Endodermal cell (in vitro differentiated cells): Measurements from ENCODE around the gene CTDSP2. TPM values are rescaled to one million over a fixed set of nuclear protein-coding genes. Genes with fewer than 3 reads are reported as not detected.

Source experiments
- DNase-seq: peaks from one replicate; pipeline ENCODE4 v3.0.0-alpha.2; 2017
- H3K27ac ChIP-seq: 2 replicates; pipeline ENCODE4 v1.5.1; 2013; ENCODE audit warnings: mild to moderate bottlenecking, low read depth, low read length, moderate library complexity
- H3K27me3 ChIP-seq: 2 replicates; pipeline ENCODE4 v1.6.1; 2013; ENCODE audit warnings: mild to moderate bottlenecking, low read length, moderate library complexity; ENCODE audit not compliant: insufficient read depth, control insufficient read depth, poor library complexity, severe bottlenecking
- H3K36me3 ChIP-seq: 2 replicates; pipeline ENCODE4 v1.7.0; 2013; ENCODE audit warnings: mild to moderate bottlenecking, low read length, moderate library complexity; ENCODE audit not compliant: control insufficient read depth, insufficient read depth
- H3K4me1 ChIP-seq: one replicate; pipeline ENCODE4 v1.7.0; 2013; ENCODE audit warnings: low read length; ENCODE audit not compliant: control insufficient read depth, insufficient read depth
- H3K4me3 ChIP-seq: 2 replicates; pipeline ENCODE4 v1.5.1; 2013; ENCODE audit warnings: mild to moderate bottlenecking, low read length, moderate library complexity
- H3K9ac ChIP-seq: 2 replicates; pipeline ENCODE4 v1.6.1; 2013; ENCODE audit warnings: mild to moderate bottlenecking, low read length, moderate library complexity; ENCODE audit not compliant: poor library complexity, severe bottlenecking; ENCODE audit errors: extremely low read depth
- H3K9me3 ChIP-seq: 2 replicates; pipeline ENCODE4 v1.6.1; 2013; ENCODE audit warnings: mild to moderate bottlenecking, low read length, moderate library complexity; ENCODE audit not compliant: control insufficient read depth
- H3K27ac Mint-ChIP-seq: 2 replicates; pipeline ENCODE4 v1.8.0; 2020; ENCODE audit warnings: mixed read lengths
- H3K27me3 Mint-ChIP-seq: 2 replicates; pipeline ENCODE4 v1.8.0; 2021; ENCODE audit warnings: mild to moderate bottlenecking, mixed read lengths; ENCODE audit not compliant: insufficient read depth
- H3K36me3 Mint-ChIP-seq: 2 replicates; pipeline ENCODE4 v1.8.0; 2020; ENCODE audit warnings: low read depth, mixed read lengths
- H3K4me1 Mint-ChIP-seq: 2 replicates; pipeline ENCODE4 v1.8.0; 2020; ENCODE audit warnings: mixed read lengths
- H3K4me3 Mint-ChIP-seq: 2 replicates; pipeline ENCODE4 v1.8.0; 2020; ENCODE audit warnings: mild to moderate bottlenecking, moderate library complexity, mixed read lengths
- H3K9me3 Mint-ChIP-seq: 2 replicates; pipeline ENCODE4 v1.8.0; 2020; ENCODE audit warnings: mild to moderate bottlenecking, mixed read lengths
- WGBS, 2 experiments: methylation state at CpG; one replicate each; pipeline versions ENCODE4 v1.1.5 to v1.1.7; 2013; ENCODE audit warnings: missing lambda C conversion rate in 2 of 2, mixed read lengths in 1 of 2; ENCODE audit not compliant: insufficient coverage in 1 of 2, insufficient read length in 1 of 2; 5-methylcytosine and 5-hydroxymethylcytosine counted together
- total RNA-seq, 2 donors: library from RNA; stranded (reverse); fragmentation: NEBNext Ultra II Directional in 1 of 2; extraction: Animal tissue kit (Norgen Biotek cat#: 25700) in 1 of 2; gene quantifications; 2 replicates in 1 of 2; 3 replicates in 1 of 2; pipeline ENCODE4 v1.2.1, GENCODE V29; 2021
- TF ChIP-seq, protein P1 (sequence below): fragments of 200-600 bp; sonication (generic); conservative IDR thresholded peaks from 2 replicates; pipeline ENCODE4 v1.5.0; 2021; ENCODE audit warnings: antibody characterized with exemption, mild to moderate bottlenecking

The CTDSP2 gene
- total RNA-seq, 2 donors from 2014 or later = 137 to 148 TPM

DNA sequence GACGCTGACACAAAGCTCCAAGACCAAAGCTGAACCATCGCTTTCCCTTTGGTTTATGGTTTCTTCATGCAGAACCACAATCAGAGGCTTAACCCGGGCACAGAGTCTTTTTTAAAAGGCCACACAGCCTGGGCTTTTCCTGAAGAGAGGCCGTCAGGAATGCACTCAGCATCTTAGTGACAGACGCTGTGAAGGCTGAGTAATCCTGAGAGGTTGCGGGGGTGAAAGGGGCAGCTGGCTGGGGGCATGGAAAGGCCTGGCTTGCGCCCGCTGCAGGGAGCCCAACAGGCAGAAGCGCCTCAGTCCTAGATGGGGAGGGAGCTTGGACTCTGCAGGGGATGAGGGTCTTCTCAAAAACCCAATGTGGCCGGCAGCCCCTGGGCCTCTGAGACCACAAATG lies 13.6 kb downstream of the CTDSP2 start:
- Histone ChIP-seq H3K9me3 (no peaks in the 10 kb centered on the region), H3K4me1 (peaks cover 23% of the 10 kb centered on the region), H3K27me3 (no peaks in the 10 kb centered on the region), H3K9ac (no peak overlapping the region), H3K36me3 (peaks cover 23% of the 10 kb centered on the region), H3K4me3 (no peak overlapping the region), H3K27ac (peak overlapping the region; percentile 74)
- Mint-ChIP-seq H3K4me3 (no peak overlapping the region), H3K9me3 (no peaks in the 10 kb centered on the region), H3K4me1 (peaks cover 44% of the 10 kb centered on the region), H3K27me3 (no peaks in the 10 kb centered on the region), H3K36me3 (peaks cover 17% of the 10 kb centered on the region), H3K27ac (no peak overlapping the region)
- TF ChIP-seq, protein P1, sequence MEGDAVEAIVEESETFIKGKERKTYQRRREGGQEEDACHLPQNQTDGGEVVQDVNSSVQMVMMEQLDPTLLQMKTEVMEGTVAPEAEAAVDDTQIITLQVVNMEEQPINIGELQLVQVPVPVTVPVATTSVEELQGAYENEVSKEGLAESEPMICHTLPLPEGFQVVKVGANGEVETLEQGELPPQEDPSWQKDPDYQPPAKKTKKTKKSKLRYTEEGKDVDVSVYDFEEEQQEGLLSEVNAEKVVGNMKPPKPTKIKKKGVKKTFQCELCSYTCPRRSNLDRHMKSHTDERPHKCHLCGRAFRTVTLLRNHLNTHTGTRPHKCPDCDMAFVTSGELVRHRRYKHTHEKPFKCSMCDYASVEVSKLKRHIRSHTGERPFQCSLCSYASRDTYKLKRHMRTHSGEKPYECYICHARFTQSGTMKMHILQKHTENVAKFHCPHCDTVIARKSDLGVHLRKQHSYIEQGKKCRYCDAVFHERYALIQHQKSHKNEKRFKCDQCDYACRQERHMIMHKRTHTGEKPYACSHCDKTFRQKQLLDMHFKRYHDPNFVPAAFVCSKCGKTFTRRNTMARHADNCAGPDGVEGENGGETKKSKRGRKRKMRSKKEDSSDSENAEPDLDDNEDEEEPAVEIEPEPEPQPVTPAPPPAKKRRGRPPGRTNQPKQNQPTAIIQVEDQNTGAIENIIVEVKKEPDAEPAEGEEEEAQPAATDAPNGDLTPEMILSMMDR = no peak
- no peak for DNase-seq
- 53 to 66% methylated on average over 5 to 10 of the region's 10 CpGs for WGBS, 2 experiments

DNA sequence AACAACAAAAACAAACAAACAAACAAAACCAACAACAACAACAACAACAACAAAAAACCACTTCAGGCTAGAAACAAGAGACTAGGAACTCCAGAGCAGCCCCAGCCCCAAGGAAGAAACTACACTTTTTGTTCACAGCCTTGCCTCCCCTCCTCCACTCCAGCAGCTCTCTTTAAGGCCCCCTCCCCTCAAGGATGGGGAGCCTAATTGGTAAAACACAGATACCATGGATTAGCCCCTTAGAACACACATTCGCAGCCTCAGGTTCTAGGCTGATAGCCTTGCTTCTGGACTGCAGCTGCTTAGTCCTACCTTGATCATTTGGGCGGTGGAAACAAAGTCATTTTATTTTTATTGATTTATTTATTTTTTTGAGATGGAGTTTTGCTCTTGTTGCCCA lies 16.1 kb downstream of the CTDSP2 start:
- H3K36me3 ChIP-seq = peaks cover 48% of the 10 kb centered on the region
- Mint-ChIP-seq H3K4me3 (no peak overlapping the region), H3K9me3 (no peaks in the 10 kb centered on the region), H3K27ac (peak overlapping the region; percentile 68), H3K27me3 (no peaks in the 10 kb centered on the region), H3K4me1 (peaks cover 22% of the 10 kb centered on the region), H3K36me3 (peaks cover 40% of the 10 kb centered on the region)
- no peak for DNase-seq
- no peaks in the 10 kb centered on the region for H3K9me3 ChIP-seq
- H3K27ac ChIP-seq = no peak overlapping the region
- TF ChIP-seq, protein P1 = no peak
- WGBS, 2 experiments = 94% methylated on average over 2 of the region's 2 CpGs; no CpG with 5 or more reads in 1 of the 2 experiments
- H3K4me1 ChIP-seq = peaks cover 7% of the 10 kb centered on the region
- H3K4me3 ChIP-seq = no peak overlapping the region
- H3K27me3 ChIP-seq = no peaks in the 10 kb centered on the region
- no peak overlapping the region for H3K9ac ChIP-seq

DNA sequence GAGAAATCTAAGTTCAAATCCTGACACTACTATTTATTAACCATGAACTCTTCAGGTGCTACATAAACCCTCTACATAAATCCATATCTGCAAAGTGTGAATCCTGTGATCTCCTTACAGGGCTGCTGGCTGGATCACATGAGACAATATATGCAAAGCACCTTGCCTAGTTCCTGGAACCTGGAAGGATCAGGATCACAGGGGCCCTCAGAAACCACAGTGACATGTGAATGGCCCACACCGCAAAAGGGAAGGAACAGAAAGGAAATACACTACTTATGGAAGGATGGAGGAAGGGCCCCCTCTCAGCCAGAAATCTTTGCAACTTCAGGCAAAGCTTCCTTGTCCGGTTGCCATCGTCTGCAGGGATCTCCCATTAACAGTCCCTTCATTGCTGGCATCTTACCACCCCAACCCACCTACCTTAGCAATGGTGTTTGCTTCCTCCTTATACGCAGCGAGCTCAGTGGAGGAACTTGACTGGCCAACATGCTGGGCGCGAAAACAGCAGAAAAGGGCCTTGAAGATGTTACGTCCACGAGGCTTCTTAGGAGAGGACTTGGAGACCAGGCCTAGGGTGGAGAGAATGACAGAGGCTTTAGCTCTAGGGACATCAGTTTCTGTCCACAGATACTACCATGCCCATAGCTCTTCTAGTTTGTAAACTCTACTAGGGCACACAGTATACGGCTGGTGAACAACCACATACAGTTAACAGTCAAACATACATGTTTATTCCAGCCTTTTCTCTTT lies 17.3 kb downstream of the CTDSP2 start:
- TF ChIP-seq, protein P1 = no peak
- Histone ChIP-seq H3K27ac (no peak overlapping the region), H3K9me3 (no peaks in the 10 kb centered on the region), H3K4me3 (no peak overlapping the region), H3K36me3 (peaks cover 60% of the 10 kb centered on the region), H3K4me1 (peaks cover 4% of the 10 kb centered on the region), H3K9ac (no peak overlapping the region), H3K27me3 (no peaks in the 10 kb centered on the region)
- Mint-ChIP-seq H3K27me3 (no peaks in the 10 kb centered on the region), H3K4me1 (peaks cover 15% of the 10 kb centered on the region), H3K27ac (no peak overlapping the region), H3K36me3 (peaks cover 50% of the 10 kb centered on the region), H3K4me3 (no peak overlapping the region), H3K9me3 (no peaks in the 10 kb centered on the region)
- 95 to 98% methylated on average over 6 to 10 of the region's 10 CpGs for WGBS, 2 experiments
- no peak for DNase-seq
